HL-60 (cell line): ENCODE measurements around the gene PDK2.

Experiments used
- CTCF ChIP-seq: IDR thresholded peaks from one replicate; pipeline ENCODE4 v1.5.1; 2011; ENCODE audit warnings: low read length, control low read depth, inconsistent platforms; ENCODE audit not compliant: insufficient read depth
- POLR2AphosphoS5 ChIP-seq: IDR thresholded peaks from 2 replicates; pipeline ENCODE4 v1.6.1; 2012; ENCODE audit warnings: low read depth
- REST ChIP-seq: IDR thresholded peaks from 2 replicates; pipeline ENCODE4 v1.6.1; 2012; ENCODE audit warnings: low read depth; ENCODE audit not compliant: insufficient replicate concordance

DNA sequence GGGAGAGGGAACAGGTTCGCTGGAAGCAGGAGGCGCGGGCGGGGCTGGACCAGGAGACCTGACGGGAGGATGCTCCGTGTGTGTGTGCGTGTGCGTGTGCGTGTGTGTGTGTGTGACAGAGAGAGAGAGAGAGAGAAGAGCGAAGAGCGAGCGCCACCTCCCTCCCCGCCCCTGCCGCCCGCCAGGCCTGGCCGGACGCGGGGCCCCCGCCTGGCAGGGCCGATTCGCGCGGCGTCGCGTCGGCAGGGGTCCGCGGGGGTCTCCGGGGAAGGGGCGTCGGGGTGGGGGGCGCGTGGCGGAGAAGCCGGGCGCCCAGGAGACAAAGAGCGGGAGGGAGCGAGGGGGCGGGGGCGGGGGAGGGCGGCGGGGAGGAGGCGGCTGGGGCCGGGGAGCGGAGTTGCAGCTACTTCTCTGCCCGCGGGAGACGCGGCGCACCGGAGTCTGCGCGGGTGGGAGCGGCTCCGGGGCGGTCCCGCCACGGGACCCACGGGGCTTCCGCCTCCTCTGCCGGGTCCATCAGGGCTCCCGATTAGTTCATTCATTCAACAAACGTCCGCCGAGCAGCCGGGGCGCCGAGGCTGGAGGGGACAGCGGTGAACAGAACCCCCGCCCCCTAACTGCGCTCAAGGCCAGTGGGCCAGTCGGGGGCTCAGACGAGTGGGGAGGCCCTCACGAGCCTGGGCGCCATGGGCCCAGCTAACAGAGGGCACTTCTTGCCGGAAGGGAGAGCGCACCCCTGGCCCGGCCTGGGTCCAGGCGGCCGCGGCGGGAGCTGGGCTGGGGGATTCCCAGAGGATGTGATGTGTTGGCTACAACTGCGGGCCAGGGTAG is 34.8 kb downstream of the PDK2 start, which contains the start of gene SAMD14:
- TF ChIP-seq CTCF (no peak), POLR2AphosphoS5 (no peak), REST (no peak)
